Measurements from ENCODE around the gene ETNK2.

Gene ETNK2

GRCh38 chr1:204174958-204175357, 23.1 kb upstream of the ETNK2 start:
- no peak for DNase-seq

- no peak for DNase-seq
Measured at GRCh38 chr1:204172404-204173029, 20.7 kb upstream of the ETNK2 start.

DNA sequence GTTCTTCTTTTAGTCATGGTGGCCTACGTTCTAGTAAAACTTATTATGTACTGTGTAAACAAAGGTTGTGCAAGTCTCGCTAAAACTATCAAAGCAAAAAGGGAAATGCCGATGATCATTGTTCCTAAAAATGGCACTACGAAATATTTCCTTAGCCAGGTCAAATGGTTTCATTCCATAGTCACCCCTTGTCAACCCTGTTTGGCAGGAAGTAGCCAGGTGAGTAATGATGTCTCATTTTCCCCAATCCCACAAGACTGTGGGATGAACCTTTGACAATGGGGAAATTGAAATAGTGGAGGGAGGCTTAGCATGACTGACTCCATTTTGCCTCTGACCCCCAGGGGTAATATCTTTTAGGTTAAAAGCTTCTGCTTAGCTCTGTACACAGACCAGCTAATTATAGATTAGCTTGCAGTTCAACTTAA, 19.9 kb upstream of the ETNK2 start:
- no peak for DNase-seq

- no peak for DNase-seq
Measured at GRCh38 chr1:204170494-204171155, 18.8 kb upstream of the ETNK2 start.

DNA sequence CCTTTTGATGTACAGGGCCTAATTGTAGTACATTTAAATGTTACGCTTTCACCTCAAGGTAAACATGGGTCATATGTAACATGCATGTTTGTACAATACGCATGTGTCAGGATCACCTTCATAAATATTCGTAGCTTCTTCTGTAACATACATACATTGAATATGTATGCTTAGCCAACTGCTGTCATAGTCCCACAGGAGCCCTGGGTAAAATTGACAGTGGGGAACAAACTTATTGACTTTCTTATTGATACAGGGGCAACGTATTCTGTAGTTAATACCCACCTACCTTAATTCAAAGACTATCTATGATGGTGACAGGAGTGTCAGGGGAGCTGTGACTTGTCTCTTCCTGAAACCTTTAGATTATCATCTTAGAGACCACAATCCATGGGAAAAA, 18.0 kb upstream of the ETNK2 start:
- DNase-seq, result no peak

GRCh38 chr1:204167730-204168129, 15.9 kb upstream of the ETNK2 start:
- no peak for DNase-seq

- DNase-seq, result no peak
Measured at GRCh38 chr1:204166219-204166618, 14.4 kb upstream of the ETNK2 start, which contains the start of gene REN. TSS of gene REN (minus strand) at chr1:204166337. CDS start at chr1:204166293, 44 bp downstream.

DNA sequence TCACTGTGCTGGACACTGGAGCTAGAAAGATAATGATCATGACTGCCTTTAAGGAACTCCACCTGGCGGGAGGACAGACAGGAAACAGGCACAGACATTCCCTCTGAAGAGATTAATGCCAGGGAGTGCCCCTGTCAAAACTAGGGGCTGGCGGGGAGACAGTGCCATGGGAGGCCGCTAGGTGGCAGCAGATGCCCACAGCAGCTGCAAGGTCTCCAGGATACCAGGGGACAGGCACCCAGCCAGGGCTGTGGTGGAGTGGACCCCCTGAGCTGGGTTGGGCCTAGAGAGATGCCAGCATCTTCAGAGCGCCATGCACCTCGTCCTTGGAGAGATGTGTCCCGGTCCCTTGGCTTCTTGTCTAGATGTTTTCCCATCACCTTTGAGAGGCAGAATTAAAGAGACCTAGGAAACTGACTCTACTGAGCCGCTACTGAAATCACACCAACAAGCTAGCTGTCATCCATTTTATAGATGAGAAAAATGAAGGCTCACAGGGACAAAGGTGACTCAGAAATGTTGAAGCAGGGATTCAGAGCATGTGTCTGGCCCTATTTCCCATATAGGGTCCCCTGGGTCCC, 10.7 kb upstream of the ETNK2 start:
- peak; percentile 70 for DNase-seq

DNA sequence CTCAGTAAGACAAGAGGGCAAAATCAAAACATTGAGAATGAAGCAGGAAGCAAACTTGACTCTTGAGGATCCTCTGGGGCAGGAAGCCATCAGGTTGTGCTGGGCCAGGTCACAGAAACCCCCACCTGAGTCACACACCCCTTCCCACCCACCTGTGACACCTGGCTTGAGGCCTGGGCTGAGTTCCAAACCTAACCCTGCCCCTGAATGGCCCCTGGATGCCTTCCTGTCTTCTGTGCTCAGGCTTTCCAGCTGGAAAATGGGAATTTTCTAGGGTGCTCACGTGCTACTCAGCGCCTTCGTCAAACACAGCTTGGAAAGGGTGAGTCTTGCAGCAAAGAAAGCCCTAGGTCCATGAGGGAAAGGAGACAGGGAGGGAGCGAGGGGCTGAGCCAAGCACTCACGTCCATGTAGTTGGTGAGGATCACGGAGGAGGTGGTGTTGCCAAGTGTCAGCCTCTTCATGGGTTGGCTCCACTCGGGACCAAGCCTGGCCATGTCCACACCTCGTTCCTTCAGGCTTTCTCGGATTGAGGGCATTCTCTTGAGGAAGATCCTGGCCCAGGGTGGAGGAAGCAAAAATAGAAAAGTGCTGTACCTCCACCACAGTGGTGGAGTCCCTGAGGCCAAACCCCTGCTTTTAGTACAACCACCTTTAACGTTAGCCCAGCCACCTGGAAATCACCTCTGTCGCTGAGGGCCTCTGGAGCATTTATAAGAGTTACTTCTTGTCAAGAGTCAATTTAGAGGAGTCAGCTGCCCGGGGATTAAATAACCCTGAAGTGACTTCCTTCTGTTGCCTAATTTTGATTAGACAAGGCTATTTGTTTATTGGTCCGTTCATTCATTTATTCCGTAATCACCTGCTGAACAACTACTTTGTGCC, 10.0 kb upstream of the ETNK2 start:
- DNase-seq, result no peak

GRCh38 chr1:204157962-204158361, 6.1 kb upstream of the ETNK2 start:
- no peak for DNase-seq

- no peak for DNase-seq
Measured at GRCh38 chr1:204155881-204156280, 4.0 kb upstream of the ETNK2 start.

- no peak for DNase-seq
Measured at GRCh38 chr1:204154568-204155255, 2.9 kb upstream of the ETNK2 start.

GRCh38 chr1:204153667-204154066, 1.8 kb upstream of the ETNK2 start:
- DNase-seq, result no peak

DNA sequence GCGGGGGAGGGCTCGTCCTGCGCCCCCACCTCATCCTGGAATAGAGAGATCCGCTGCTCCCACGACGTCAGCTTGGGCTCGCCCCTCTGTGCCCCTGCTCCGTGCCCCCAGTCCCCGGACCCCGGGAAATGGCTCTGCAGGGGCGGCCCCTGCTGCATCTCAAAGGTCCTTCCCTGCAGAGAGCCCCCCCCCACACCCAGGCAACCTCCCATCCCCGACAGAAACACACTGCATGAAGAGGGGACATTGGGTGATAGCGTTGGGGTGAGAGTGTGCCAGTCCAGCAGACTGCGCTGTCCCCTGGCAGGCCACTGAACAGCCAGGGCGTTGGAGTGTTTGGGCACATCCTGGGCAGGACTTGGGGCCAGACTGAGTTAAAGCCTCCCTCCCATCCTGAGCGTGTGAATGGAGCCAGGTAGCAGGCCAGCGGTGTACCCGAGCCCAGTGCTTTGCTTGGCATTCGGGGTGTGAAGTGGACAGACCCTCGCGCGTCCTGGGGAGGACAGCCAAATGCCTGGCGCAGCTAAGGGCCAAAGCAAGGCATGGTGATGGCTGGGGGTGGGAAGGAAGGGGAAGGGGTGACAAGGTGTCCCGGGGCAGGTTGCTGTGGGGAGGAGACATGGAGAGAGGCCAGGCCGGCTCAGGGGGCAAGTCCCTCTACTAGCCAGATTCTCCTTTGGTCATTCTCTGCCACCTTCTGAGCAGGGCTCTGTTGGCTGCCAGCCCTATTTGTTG, 633 bp upstream of the ETNK2 start:
- no peak for DNase-seq

- no peak for DNase-seq
Measured at GRCh38 chr1:204150702-204151551, 917 bp downstream of the ETNK2 start.

DNA sequence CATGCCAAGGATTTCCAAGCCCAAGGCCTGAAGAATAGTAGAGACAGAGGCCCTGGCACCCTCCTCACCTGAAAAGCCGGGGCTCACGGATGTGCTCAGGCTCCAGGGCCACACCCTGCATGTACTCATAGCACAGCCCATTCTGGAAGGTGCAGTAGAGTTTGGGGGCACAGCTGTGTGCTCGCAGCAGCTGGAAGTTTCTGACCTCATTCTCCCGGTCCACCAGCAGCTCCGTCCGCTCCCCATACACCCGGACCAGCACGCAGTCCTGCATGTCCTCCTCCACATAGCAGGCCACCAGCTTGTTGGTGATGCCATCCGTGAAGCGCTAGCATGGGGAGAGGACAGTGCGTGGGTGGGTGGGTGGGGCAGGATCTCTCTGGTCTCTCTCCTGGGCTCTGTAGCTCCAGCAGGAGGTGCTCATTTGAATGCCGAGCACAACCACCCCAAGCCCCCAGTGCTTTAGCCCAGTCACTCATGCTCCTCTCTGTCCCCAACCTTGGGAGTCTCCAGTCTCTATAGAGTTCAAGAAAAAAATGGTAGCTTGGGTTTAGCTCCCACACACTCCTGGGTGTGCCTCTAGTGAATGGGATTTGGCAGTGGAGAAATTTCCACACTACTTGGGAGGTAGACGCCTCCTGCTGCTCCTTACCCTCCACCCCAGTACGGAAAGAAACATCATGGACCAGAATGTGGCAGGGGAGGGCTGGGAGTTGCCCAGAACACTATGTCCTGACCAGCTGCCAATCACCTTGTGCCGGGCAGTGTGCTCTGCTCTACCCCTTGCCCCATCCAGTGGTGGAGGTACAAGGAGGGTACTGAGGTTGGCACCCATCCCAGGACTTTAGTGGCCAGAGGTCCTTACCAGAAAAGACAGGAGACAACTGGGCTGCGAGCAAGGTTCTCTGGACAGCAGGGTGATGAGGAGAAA, 1.9 kb downstream of the ETNK2 start:
- DNase-seq, result no peak

GRCh38 chr1:204149107-204149506, 2.7 kb downstream of the ETNK2 start:
- DNase-seq, result no peak

DNA sequence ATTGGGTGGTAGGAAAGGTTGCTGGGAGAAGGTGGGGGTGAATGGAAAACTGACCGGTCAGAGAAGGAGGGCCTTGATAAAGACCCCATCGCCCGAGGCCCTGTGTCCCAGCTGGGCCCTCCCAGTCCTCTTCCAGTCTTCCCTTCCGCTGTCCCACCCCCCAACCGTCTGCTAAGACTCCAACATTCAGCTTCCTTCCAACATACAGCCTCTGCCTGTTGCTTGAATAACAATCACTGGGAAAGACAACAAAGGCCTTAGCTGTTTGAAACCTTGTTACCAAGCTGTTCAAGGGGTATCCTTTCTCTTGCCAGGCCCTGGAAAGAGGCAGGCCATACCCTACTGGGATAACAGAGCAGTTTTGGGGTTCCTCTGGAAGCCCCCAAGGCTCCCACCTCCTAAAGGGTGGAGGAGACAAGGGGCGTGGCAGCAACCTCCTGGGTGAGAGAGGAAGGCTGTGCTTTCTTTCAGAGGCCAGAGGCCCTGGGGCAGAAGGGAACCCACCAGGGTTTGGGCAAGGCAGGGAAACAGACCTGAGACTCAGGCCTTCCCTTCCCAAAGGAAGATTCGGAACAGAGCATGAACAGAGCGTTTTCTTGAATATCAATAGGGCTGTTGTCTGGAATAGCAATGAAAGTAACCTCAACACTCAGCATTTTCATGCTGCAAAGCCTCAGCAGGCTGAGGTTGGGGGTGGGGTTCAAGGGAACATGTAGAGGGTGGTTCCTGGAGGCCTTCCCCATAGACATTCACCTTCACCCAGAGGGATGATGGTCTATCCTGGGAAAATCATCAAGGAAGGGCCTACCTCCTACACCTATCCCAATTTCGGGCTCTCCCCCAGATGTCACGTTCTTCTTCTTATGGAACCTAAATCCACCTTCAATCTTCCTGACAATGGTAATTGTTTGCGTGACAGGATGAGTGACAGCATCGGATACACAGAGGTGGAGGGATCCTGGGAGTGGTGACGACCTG, 4.1 kb downstream of the ETNK2 start:
- DNase-seq, result no peak

- no peak for DNase-seq
Measured at GRCh38 chr1:204146965-204147364, 4.9 kb downstream of the ETNK2 start.
